ENCODE data around the gene PARD6A. TPM values are rescaled to one million over a fixed set of nuclear protein-coding genes. Genes with fewer than 3 reads are reported as not detected.

Gene PARD6A
- 4.7 and 6.5 TPM in 2 replicates for total RNA-seq (ENCODE audit: low replicate concordance)
- long read RNA-seq, partial matches to known transcripts, result 0 of 1 reads
- long read RNA-seq, other reads (novel, unspliced or antisense), result 0 of 1 reads

- Mint-ChIP-seq H3K27ac (peak within 1 kb of the TSS; percentile 95), H3K4me3 (peak within 1 kb of the TSS; percentile 96), H3K4me1 (ENCODE audit: unreplicated experiment) (peaks cover 8% of the 10 kb centered on the region), H3K27me3 (peaks cover 3% of the 10 kb centered on the region), H3K36me3 (peaks cover 1% of the 10 kb centered on the region), H3K9me3 (no peaks in the 10 kb centered on the region)
- TF ChIP-seq, protein P1, sequence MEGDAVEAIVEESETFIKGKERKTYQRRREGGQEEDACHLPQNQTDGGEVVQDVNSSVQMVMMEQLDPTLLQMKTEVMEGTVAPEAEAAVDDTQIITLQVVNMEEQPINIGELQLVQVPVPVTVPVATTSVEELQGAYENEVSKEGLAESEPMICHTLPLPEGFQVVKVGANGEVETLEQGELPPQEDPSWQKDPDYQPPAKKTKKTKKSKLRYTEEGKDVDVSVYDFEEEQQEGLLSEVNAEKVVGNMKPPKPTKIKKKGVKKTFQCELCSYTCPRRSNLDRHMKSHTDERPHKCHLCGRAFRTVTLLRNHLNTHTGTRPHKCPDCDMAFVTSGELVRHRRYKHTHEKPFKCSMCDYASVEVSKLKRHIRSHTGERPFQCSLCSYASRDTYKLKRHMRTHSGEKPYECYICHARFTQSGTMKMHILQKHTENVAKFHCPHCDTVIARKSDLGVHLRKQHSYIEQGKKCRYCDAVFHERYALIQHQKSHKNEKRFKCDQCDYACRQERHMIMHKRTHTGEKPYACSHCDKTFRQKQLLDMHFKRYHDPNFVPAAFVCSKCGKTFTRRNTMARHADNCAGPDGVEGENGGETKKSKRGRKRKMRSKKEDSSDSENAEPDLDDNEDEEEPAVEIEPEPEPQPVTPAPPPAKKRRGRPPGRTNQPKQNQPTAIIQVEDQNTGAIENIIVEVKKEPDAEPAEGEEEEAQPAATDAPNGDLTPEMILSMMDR (conservative IDR thresholded peaks at IDR 0.05), result no peak
- peak; percentile 94 for DNase-seq (ENCODE audit: extremely low spot score, unreplicated experiment)
These were observed at the start of gene PARD6A for GRCh38 chr16:67660564-67661028. PARD6A (plus strand) TSS chr16:67660960; CDS start chr16:67661039, 79 bp downstream.

GRCh38 chr16:67613808-67614207 lies 47.0 kb upstream of the PARD6A start:
- Mint-ChIP-seq H3K4me1 (ENCODE audit: unreplicated experiment) (no peaks in the 10 kb centered on the region), H3K36me3 (peaks cover 15% of the 10 kb centered on the region), H3K27ac (no peak overlapping the region), H3K4me3 (no peak overlapping the region), H3K9me3 (no peaks in the 10 kb centered on the region), H3K27me3 (no peaks in the 10 kb centered on the region)
- TF ChIP-seq, protein P1 (conservative IDR thresholded peaks at IDR 0.05), result no peak
- DNase-seq (ENCODE audit: extremely low spot score, unreplicated experiment), result no peak

- TF ChIP-seq, protein P1 (conservative IDR thresholded peaks at IDR 0.05), result no peak
- H3K36me3 Mint-ChIP-seq, result peaks cover 23% of the 10 kb centered on the region
These were observed 32.5 kb upstream of the PARD6A start for GRCh38 chr16:67628216-67628615.

DNA sequence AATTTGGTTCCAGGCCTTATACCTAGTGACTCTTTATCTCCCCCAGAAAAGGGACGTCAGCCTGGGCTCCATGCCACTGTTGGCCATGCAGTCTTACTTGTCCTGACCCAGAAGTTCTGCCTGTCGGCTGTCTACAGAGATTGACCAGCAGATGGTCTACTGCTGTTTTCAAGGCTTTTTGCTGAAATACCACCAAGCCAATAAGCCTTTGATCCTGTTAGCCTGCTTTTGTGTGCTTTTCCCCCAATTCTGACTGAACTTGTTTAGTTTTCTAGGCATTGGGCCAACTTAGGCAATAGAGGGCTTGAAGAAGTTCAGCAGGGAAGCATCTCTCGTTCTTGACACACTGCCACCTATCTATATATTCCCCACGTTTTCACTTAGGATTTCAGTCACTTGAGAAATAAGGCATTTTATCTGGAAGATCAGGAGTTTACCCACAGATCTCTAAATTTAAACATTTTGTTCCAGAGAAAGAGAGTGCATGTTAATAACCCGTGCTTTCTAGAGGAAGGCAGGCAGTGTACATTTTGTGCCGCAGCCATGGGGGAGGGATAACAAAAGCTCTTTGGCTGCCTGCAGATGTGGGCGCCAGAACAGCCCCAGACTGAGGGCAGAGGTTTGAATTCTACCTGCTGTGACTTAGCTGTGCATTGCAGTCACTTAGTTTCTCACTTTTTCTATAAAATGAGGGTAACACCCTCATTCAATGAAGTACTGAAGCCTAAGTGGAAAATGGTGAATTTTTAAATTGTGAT lies 28.2 kb upstream of the PARD6A start:
- TF ChIP-seq, protein P1 (conservative IDR thresholded peaks at IDR 0.05), result no peak
- H3K9me3 Mint-ChIP-seq, result no peaks in the 10 kb centered on the region
- no peak for DNase-seq (ENCODE audit: extremely low spot score, unreplicated experiment)
- H3K27ac Mint-ChIP-seq, result no peak overlapping the region
- no peak overlapping the region for H3K4me3 Mint-ChIP-seq
- no peaks in the 10 kb centered on the region for H3K27me3 Mint-ChIP-seq
- H3K4me1 Mint-ChIP-seq (ENCODE audit: unreplicated experiment), result peaks cover 7% of the 10 kb centered on the region
- peaks cover 25% of the 10 kb centered on the region for H3K36me3 Mint-ChIP-seq

More at GRCh38 chr16:67628216-67628615, 32.5 kb upstream of the PARD6A start:
- Mint-ChIP-seq H3K9me3 (no peaks in the 10 kb centered on the region), H3K27me3 (no peaks in the 10 kb centered on the region), H3K4me3 (no peak overlapping the region), H3K27ac (no peak overlapping the region), H3K4me1 (ENCODE audit: unreplicated experiment) (peaks cover 7% of the 10 kb centered on the region)
- no peak for DNase-seq (ENCODE audit: extremely low spot score, unreplicated experiment)

- Mint-ChIP-seq H3K27ac (no peak overlapping the region), H3K4me3 (no peak overlapping the region), H3K36me3 (peaks cover 27% of the 10 kb centered on the region), H3K9me3 (no peaks in the 10 kb centered on the region), H3K4me1 (ENCODE audit: unreplicated experiment) (peaks cover 7% of the 10 kb centered on the region), H3K27me3 (no peaks in the 10 kb centered on the region)
- no peak for DNase-seq (ENCODE audit: extremely low spot score, unreplicated experiment)
- TF ChIP-seq, protein P1 (conservative IDR thresholded peaks at IDR 0.05), result no peak
These were observed 24.0 kb upstream of the PARD6A start for GRCh38 chr16:67636713-67637112.
